PFSK-1 (cell line): ENCODE results near the gene RCC2.

Experiments used
- FOXP2 ChIP-seq: optimal IDR thresholded peaks from 2 replicates; pipeline ENCODE3; 2011; ENCODE audit warnings: borderline replicate concordance, control low read depth, inconsistent platforms; ENCODE audit not compliant: insufficient read depth; ENCODE audit errors: extremely low read length, extremely low read depth
- POLR2AphosphoS5 ChIP-seq: IDR thresholded peaks from 2 replicates; pipeline ENCODE4 v1.6.1; 2012; ENCODE audit warnings: low read depth, mild to moderate bottlenecking, control low read depth, low read length, moderate library complexity
- SIN3A ChIP-seq: IDR thresholded peaks from 2 replicates; pipeline ENCODE4 v1.6.1; 2012; ENCODE audit warnings: mild to moderate bottlenecking, low read length, moderate library complexity, borderline replicate concordance; ENCODE audit not compliant: insufficient read depth
- TAF1 ChIP-seq: IDR thresholded peaks from 2 replicates; pipeline ENCODE4 v1.6.1; 2012; ENCODE audit warnings: low read length, control low read depth, borderline replicate concordance; ENCODE audit not compliant: insufficient read depth
- TF ChIP-seq, protein P1 (sequence below), 2 experiments: IDR thresholded peaks; 2 replicates each; pipeline versions ENCODE4 v1.6.1 to v1.8.0; 2011 to 2012; ENCODE audit warnings: low read depth in 2 of 2, low read length in 2 of 2, control low read depth in 1 of 2, inconsistent platforms in 1 of 2, mild to moderate bottlenecking in 1 of 2, moderate library complexity in 1 of 2; ENCODE audit not compliant: insufficient read depth in 1 of 2

The RCC2 gene

GRCh38 chr1:17437260-17437579 lies 2.3 kb downstream of the RCC2 start:
- TF ChIP-seq TAF1: no peak
- TF ChIP-seq FOXP2: no peak
- TF ChIP-seq POLR2AphosphoS5: no peak
- TF ChIP-seq, protein P1, sequence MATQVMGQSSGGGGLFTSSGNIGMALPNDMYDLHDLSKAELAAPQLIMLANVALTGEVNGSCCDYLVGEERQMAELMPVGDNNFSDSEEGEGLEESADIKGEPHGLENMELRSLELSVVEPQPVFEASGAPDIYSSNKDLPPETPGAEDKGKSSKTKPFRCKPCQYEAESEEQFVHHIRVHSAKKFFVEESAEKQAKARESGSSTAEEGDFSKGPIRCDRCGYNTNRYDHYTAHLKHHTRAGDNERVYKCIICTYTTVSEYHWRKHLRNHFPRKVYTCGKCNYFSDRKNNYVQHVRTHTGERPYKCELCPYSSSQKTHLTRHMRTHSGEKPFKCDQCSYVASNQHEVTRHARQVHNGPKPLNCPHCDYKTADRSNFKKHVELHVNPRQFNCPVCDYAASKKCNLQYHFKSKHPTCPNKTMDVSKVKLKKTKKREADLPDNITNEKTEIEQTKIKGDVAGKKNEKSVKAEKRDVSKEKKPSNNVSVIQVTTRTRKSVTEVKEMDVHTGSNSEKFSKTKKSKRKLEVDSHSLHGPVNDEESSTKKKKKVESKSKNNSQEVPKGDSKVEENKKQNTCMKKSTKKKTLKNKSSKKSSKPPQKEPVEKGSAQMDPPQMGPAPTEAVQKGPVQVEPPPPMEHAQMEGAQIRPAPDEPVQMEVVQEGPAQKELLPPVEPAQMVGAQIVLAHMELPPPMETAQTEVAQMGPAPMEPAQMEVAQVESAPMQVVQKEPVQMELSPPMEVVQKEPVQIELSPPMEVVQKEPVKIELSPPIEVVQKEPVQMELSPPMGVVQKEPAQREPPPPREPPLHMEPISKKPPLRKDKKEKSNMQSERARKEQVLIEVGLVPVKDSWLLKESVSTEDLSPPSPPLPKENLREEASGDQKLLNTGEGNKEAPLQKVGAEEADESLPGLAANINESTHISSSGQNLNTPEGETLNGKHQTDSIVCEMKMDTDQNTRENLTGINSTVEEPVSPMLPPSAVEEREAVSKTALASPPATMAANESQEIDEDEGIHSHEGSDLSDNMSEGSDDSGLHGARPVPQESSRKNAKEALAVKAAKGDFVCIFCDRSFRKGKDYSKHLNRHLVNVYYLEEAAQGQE (IDR thresholded peaks at IDR 0.05; ENCODE audit: insufficient read depth in 1 of 2, low read depth in 2 of 2, low read length in 2 of 2): no peak
- no peak for TF ChIP-seq SIN3A

DNA sequence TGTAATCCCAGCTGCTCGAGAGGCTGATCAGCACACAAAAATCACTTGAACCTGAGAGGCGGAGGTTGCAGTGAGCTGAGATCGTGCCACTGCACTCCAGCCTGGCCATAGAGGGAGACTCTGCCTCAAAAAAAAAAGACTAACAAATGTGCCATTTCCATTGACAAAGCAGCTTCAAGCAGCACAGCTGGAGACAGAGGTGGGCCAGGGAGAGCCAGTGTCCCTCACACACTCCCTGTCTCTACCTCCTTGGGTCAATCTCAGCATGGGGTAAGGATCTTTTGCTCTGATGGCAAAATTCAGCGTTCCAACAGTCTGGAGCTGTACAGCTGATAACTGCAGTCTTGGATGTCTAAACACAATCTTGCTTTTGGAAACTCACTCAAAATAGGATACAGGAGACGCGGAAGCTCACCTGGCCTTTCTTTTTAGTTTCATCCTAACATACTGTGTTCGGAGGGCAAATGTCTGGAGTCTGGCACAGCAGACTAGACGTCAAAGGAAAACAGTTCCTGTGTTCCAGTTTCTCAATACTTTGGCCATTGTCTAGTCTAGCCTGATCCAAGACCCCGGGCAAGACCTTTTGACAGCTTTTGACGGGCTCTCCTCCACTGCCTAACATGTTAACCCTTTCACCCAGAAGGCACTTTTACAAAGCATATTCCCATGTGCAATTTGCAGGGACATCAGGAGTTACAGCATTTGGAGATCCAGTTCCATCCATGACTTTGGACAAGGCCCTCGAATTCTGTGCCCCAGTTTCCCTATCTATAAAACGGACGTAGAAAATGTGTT lies 2.9 kb downstream of the RCC2 start:
- TF ChIP-seq FOXP2 (no peak), SIN3A (no peak), TAF1 (no peak), POLR2AphosphoS5 (no peak)
- TF ChIP-seq, protein P1 (IDR thresholded peaks at IDR 0.05; ENCODE audit: insufficient read depth in 1 of 2, low read depth in 2 of 2, low read length in 2 of 2): no peak

DNA sequence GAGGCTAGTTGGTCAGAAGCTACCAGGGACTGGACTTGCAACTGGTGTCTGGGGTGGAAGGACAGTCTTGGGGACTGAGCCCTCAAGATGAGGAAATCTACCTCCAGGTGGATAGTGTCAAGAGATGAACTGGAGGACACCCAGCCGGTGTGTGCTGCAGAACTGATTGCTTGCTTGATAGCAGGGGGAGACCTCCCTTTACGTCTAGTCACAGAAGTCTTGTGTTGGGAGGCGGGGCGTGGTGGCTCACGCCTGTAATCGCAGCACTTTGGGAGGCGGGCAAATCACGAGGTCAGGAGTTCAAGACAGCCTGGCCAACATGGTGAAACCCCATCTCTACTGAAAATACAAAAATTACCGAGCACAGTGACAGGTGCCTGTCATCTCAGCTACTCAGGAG lies 4.9 kb downstream of the RCC2 start:
- TF ChIP-seq TAF1 (no peak), SIN3A (no peak), FOXP2 (no peak), POLR2AphosphoS5 (no peak)
- TF ChIP-seq, protein P1 (IDR thresholded peaks at IDR 0.05; ENCODE audit: insufficient read depth in 1 of 2, low read depth in 2 of 2, low read length in 2 of 2): no peak

DNA sequence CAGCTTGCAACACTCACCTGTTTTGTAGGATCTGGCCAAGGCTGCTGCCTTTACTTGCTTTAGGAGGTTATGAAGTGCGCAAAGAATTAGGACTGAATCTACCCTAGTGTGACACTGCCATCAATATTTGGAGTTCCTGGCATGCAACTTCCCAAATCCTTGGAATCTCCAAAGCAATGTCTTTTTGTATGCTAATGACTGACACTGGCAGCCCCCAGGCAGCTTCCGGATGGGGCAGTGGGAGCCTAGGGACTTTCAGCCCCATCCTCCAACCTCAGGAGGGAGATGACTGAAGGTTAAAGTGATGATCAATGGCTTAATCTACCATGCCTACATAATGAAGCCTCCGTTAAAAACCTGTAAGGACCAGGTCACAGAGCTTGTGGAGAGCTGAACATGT lies 5.5 kb downstream of the RCC2 start:
- no peak for TF ChIP-seq SIN3A
- TF ChIP-seq POLR2AphosphoS5: no peak
- TF ChIP-seq, protein P1 (IDR thresholded peaks at IDR 0.05; ENCODE audit: insufficient read depth in 1 of 2, low read depth in 2 of 2, low read length in 2 of 2): no peak
- no peak for TF ChIP-seq FOXP2
- no peak for TF ChIP-seq TAF1

GRCh38 chr1:17433261-17433660 lies 6.2 kb downstream of the RCC2 start:
- no peak for TF ChIP-seq POLR2AphosphoS5
- TF ChIP-seq FOXP2: no peak
